GM12891 (cell line): ENCODE measurements around the gene TTN.

ENCODE experiments used
- POLR2A ChIP-seq: IDR thresholded peaks from 2 replicates; pipeline ENCODE4 v1.6.1; 2011; ENCODE audit warnings: low read depth, low read length, control low read depth
- POLR2AphosphoS5 ChIP-seq: IDR thresholded peaks from 2 replicates; pipeline ENCODE4 v1.6.1; 2011; ENCODE audit warnings: low read depth, low read length, control low read depth

GRCh38 chr2:178485356-178485755, 321.9 kb downstream of the TTN start:
- no peak for TF ChIP-seq POLR2AphosphoS5
- TF ChIP-seq POLR2A = no peak
